Measurements from ENCODE around the gene CADM1.

Gene CADM1

GRCh38 chr11:115126092-115126491 lies 378.1 kb downstream of the CADM1 start:
- H3K4me1 ChIP-seq (ENCODE audit: insufficient read depth, low read length), result no peaks in the 10 kb centered on the region
- no peaks in the 10 kb centered on the region for H3K9me3 ChIP-seq (ENCODE audit: insufficient read depth, low read length, severe bottlenecking)
- DNase-seq (no peak), ATAC-seq (ENCODE audit: insufficient read depth, low read depth) (no peak)
- TF ChIP-seq, protein P1, sequence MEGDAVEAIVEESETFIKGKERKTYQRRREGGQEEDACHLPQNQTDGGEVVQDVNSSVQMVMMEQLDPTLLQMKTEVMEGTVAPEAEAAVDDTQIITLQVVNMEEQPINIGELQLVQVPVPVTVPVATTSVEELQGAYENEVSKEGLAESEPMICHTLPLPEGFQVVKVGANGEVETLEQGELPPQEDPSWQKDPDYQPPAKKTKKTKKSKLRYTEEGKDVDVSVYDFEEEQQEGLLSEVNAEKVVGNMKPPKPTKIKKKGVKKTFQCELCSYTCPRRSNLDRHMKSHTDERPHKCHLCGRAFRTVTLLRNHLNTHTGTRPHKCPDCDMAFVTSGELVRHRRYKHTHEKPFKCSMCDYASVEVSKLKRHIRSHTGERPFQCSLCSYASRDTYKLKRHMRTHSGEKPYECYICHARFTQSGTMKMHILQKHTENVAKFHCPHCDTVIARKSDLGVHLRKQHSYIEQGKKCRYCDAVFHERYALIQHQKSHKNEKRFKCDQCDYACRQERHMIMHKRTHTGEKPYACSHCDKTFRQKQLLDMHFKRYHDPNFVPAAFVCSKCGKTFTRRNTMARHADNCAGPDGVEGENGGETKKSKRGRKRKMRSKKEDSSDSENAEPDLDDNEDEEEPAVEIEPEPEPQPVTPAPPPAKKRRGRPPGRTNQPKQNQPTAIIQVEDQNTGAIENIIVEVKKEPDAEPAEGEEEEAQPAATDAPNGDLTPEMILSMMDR (IDR thresholded peaks at IDR 0.05; ENCODE audit: borderline replicate concordance, extremely low read depth, low read length, poor library complexity, severe bottlenecking), result no peak
- no peak for TF ChIP-seq EZH2 (IDR thresholded peaks at IDR 0.05; ENCODE audit: borderline replicate concordance, low read depth, low read length, severe bottlenecking)
- H3K4me2 ChIP-seq (ENCODE audit: insufficient read depth, low read length), result no peak overlapping the region
- no peaks in the 10 kb centered on the region for H3K36me3 ChIP-seq (ENCODE audit: insufficient read depth, low read length)
- no peaks in the 10 kb centered on the region for H3K27me3 ChIP-seq (ENCODE audit: insufficient read depth, low read length, poor library complexity)
- no peak overlapping the region for H3K27ac ChIP-seq (ENCODE audit: low read length)
- H4K20me1 ChIP-seq (ENCODE audit: insufficient read depth, low read length), result no peaks in the 10 kb centered on the region
- no peak overlapping the region for H2AFZ ChIP-seq (ENCODE audit: low read depth, low read length)
- no peak overlapping the region for H3K9ac ChIP-seq (ENCODE audit: low read depth, low read length)
- no peaks in the 10 kb centered on the region for H3K79me2 ChIP-seq (ENCODE audit: insufficient read depth, low read length)
- H3K4me3 ChIP-seq (ENCODE audit: low read depth in 1 of 2, low read length in 2 of 2), result no peak overlapping the region

- no peak for ATAC-seq (ENCODE audit: insufficient read depth, low read depth)
- Histone ChIP-seq H3K9me3 (ENCODE audit: insufficient read depth, low read length, severe bottlenecking) (no peaks in the 10 kb centered on the region), H3K36me3 (ENCODE audit: insufficient read depth, low read length) (no peaks in the 10 kb centered on the region), H3K27ac (ENCODE audit: low read length) (no peak overlapping the region), H3K27me3 (ENCODE audit: insufficient read depth, low read length, poor library complexity) (no peaks in the 10 kb centered on the region), H3K9ac (ENCODE audit: low read depth, low read length) (no peak overlapping the region), H2AFZ (ENCODE audit: low read depth, low read length) (no peak overlapping the region), H3K4me2 (ENCODE audit: insufficient read depth, low read length) (no peak overlapping the region), H4K20me1 (ENCODE audit: insufficient read depth, low read length) (no peaks in the 10 kb centered on the region), H3K4me1 (ENCODE audit: insufficient read depth, low read length) (no peaks in the 10 kb centered on the region), H3K79me2 (ENCODE audit: insufficient read depth, low read length) (no peaks in the 10 kb centered on the region), H3K4me3 (ENCODE audit: low read depth in 1 of 2, low read length in 2 of 2) (no peak overlapping the region)
- no peak for TF ChIP-seq EZH2 (IDR thresholded peaks at IDR 0.05; ENCODE audit: borderline replicate concordance, low read depth, low read length, severe bottlenecking)
- TF ChIP-seq, protein P1 (IDR thresholded peaks at IDR 0.05; ENCODE audit: borderline replicate concordance, extremely low read depth, low read length, poor library complexity, severe bottlenecking), result no peak
- no peak for DNase-seq
Measured at GRCh38 chr11:115124786-115125185, 379.4 kb downstream of the CADM1 start.

DNA sequence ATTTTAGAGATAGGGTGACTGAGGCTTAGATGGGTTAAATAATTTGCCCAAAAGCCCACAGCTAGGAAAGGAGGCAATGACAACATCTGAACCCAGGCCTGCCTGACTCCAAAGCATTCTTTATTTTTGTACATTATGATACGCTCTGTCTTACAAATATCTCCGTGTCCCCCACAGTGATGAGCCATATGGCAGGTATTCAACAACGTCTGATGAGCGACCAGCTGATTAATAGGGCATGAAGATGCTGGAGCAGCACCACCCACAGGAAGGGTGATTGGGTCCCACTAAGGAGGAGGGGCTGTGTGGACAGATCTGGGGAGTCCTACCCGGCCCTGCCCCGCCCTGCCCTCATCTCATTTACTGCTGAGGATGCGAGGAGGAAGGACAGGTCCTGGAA lies 380.6 kb downstream of the CADM1 start:
- H3K9me3 ChIP-seq (ENCODE audit: insufficient read depth, low read length, severe bottlenecking), result no peaks in the 10 kb centered on the region
- no peaks in the 10 kb centered on the region for H3K36me3 ChIP-seq (ENCODE audit: insufficient read depth, low read length)
- no peak overlapping the region for H3K4me3 ChIP-seq (ENCODE audit: low read depth in 1 of 2, low read length in 2 of 2)
- no peaks in the 10 kb centered on the region for H3K27me3 ChIP-seq (ENCODE audit: insufficient read depth, low read length, poor library complexity)
- H3K4me2 ChIP-seq (ENCODE audit: insufficient read depth, low read length), result no peak overlapping the region
- H2AFZ ChIP-seq (ENCODE audit: low read depth, low read length), result no peak overlapping the region
- ATAC-seq (ENCODE audit: insufficient read depth, low read depth) (no peak), DNase-seq (no peak)
- no peak for TF ChIP-seq EZH2 (IDR thresholded peaks at IDR 0.05; ENCODE audit: borderline replicate concordance, low read depth, low read length, severe bottlenecking)
- TF ChIP-seq, protein P1 (IDR thresholded peaks at IDR 0.05; ENCODE audit: borderline replicate concordance, extremely low read depth, low read length, poor library complexity, severe bottlenecking), result no peak
- no peak overlapping the region for H3K27ac ChIP-seq (ENCODE audit: low read length)
- no peaks in the 10 kb centered on the region for H3K4me1 ChIP-seq (ENCODE audit: insufficient read depth, low read length)
- no peaks in the 10 kb centered on the region for H3K79me2 ChIP-seq (ENCODE audit: insufficient read depth, low read length)
- H4K20me1 ChIP-seq (ENCODE audit: insufficient read depth, low read length), result no peaks in the 10 kb centered on the region
- H3K9ac ChIP-seq (ENCODE audit: low read depth, low read length), result no peak overlapping the region

GRCh38 chr11:115122274-115122673 lies 381.9 kb downstream of the CADM1 start:
- TF ChIP-seq, protein P1 (IDR thresholded peaks at IDR 0.05; ENCODE audit: borderline replicate concordance, extremely low read depth, low read length, poor library complexity, severe bottlenecking), result no peak
- TF ChIP-seq EZH2 (IDR thresholded peaks at IDR 0.05; ENCODE audit: borderline replicate concordance, low read depth, low read length, severe bottlenecking), result no peak
- no peak for DNase-seq
- H3K4me2 ChIP-seq (ENCODE audit: insufficient read depth, low read length), result no peak overlapping the region
- no peak overlapping the region for H3K4me3 ChIP-seq (ENCODE audit: low read depth in 1 of 2, low read length in 2 of 2)
- no peak for ATAC-seq (ENCODE audit: insufficient read depth, low read depth)
- no peaks in the 10 kb centered on the region for H3K4me1 ChIP-seq (ENCODE audit: insufficient read depth, low read length)
- H3K27ac ChIP-seq (ENCODE audit: low read length), result no peak overlapping the region
- H3K9ac ChIP-seq (ENCODE audit: low read depth, low read length), result no peak overlapping the region
- no peaks in the 10 kb centered on the region for H4K20me1 ChIP-seq (ENCODE audit: insufficient read depth, low read length)
- H3K27me3 ChIP-seq (ENCODE audit: insufficient read depth, low read length, poor library complexity), result no peaks in the 10 kb centered on the region
- H3K9me3 ChIP-seq (ENCODE audit: insufficient read depth, low read length, severe bottlenecking), result no peaks in the 10 kb centered on the region
- no peak overlapping the region for H2AFZ ChIP-seq (ENCODE audit: low read depth, low read length)
- H3K36me3 ChIP-seq (ENCODE audit: insufficient read depth, low read length), result no peaks in the 10 kb centered on the region
- no peaks in the 10 kb centered on the region for H3K79me2 ChIP-seq (ENCODE audit: insufficient read depth, low read length)

Measured in DND-41 (cell line).